MV-4-11 (cell line): Measurements from ENCODE around the gene OR2B3.
"Not testable (repeated sequence)": the region's sequence is repeated elsewhere in the genome, so short reads cannot be mapped to it uniquely, and the experiment has no call there.

Source experiments
- DNase-seq: peaks from one replicate; lab custom pipeline; 2025; lab: John Stamatoyannopoulos, UW

The OR2B3 gene, protein sequence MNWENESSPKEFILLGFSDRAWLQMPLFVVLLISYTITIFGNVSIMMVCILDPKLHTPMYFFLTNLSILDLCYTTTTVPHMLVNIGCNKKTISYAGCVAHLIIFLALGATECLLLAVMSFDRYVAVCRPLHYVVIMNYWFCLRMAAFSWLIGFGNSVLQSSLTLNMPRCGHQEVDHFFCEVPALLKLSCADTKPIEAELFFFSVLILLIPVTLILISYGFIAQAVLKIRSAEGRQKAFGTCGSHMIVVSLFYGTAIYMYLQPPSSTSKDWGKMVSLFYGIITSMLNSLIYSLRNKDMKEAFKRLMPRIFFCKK

DNA sequence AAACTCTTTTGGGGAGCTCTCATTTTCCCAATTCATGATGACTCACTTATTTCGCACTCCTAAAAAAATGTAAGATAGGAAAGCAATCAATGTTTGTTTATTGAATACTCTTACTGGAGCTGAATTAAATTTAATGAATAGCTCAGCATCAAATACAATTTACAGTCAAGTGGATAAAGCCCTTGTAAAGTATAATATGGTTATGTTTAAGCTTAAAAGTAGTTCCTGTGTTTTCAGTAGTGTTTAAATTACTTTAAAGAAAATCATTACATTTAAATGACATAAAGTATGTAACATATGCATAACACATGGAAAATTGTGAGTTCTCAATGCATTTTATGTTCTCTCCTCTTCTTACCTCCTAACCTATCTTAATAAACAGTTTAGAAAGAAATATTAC is at the start of gene OR2B3:
Gene OR2B3, minus strand, starts transcription at position 101 of the 400 bp plus-strand sequence. Its CDS starts 65 bp downstream, at position 36.
- DNase-seq: no peak

- DNase-seq: no peak
Measured at GRCh38 chr6:29131691-29132090, 44.6 kb upstream of the OR2B3 start.

DNA sequence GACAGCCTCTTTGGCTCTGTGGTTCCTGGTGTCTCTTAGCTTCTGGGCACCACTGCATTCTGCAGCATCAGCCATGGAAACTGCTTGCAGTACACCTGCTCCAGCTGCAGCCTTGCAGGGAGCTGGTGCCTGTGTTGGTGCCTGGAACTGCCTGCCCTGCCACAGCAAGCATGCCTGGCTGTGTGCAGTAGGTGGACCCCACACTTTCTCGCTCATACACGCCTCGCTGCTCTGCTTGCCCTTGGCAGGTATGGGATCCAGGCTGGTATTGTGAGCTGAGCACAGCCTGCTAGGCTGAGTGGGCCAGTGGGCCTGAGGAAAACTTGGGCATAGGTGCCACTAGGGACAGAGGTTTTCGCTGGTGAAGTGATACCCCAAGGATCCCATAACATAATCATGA is 43.5 kb upstream of the OR2B3 start:
- no peak for DNase-seq

DNA sequence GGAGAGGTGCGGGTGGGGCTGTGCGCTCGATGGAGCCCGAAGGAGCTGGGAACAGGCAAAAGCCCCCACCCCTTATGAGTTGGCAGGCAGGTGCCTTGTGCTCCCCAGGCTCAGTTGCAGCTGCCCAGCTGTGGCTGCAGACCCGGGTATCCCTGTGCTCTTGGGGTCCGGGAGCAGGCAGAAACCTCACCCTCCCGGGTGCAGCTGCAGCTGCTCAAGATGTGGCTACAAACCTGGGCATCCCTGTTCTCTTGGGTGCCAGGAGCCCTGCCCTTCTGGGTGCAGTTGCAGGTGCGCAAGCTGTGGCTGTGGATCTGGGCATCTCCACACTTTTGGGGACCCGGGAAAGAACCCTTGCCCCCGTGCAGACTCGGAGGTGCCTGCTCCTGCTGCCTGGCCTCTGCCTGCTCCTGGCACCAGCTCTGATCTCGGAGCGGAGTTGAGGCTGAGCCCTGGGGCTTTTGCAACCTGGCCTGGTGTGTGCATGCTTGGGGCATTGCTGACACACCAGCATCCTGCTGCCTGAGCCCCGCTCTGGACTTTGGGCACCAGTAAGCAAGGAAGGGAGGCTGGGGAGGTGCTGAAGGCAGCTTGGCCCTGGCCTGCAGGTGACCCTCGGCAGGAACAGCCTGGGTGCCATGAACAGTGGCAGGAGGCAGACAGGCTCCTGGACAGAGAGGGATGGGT is 42.4 kb upstream of the OR2B3 start:
- DNase-seq: no peak

DNA sequence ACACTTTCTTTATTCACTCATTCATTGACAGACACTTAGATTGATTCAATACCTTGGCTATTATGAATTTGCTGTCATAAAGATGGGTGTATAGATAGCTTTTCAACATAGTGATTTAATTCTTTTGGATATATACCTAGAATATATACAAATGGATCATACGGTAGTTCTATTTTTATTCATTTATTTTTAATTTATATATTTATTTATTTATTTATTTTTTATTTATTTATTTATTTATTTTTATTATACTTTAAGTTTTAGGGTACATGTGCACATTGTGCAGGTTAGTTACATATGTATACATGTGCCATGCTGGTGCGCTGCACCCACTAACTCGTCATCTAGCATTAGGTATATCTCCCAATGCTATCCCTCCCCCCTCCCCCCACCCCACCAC is 27.9 kb upstream of the OR2B3 start:
- not testable (repeated sequence) for DNase-seq

DNA sequence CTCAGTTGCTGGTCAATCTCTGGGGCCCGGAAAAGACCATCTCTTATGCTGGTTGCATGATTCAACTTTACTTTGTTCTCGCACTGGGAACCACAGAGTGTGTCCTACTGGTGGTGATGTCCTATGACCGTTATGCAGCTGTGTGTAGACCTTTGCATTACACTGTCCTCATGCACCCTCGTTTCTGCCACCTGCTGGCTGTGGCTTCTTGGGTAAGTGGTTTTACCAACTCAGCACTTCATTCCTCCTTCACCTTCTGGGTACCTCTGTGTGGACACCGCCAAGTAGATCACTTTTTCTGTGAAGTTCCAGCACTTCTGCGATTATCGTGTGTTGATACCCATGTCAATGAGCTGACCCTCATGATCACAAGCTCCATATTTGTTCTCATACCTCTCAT is 25.0 kb upstream of the OR2B3 start:
- no peak for DNase-seq

GRCh38 chr6:29107758-29108157 is 20.6 kb upstream of the OR2B3 start, which contains the start of gene OR2J3:
TSS of gene OR2J3 (plus strand) at chr6:29108058. CDS start at chr6:29111891, 3,833 bp downstream.
- DNase-seq: no peak

DNA sequence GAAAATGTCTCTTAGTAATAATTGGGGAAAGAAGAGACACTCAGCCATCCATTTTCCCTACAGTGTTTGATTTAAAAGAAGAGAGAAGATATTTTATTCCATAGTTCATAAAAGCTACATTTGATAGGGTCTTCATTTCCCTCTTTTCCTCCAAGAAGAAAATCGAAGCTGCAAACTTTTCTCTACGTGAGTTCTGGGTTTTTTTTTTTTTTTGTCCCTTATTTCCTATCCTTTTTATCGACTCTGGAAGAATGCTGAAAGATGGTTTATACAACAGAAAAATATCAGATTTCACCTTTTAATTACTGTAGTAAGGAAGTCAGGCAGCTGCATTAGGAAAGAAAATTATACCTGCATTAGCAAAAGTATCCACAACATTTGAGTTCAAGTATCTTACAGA is 12.1 kb upstream of the OR2B3 start, which contains the start of gene OR2J1:
Gene OR2J1, plus strand, starts transcription at position 301 of the 400 bp plus-strand sequence. CDS start 1,453 bp downstream, outside the sequence.
- DNase-seq: no peak

GRCh38 chr6:29097803-29098202 is 10.7 kb upstream of the OR2B3 start:
- DNase-seq: no peak

GRCh38 chr6:29092957-29093356 is 5.8 kb upstream of the OR2B3 start:
- DNase-seq: no peak

- no peak for DNase-seq
Measured at GRCh38 chr6:29082457-29082856, 4.7 kb downstream of the OR2B3 start.

DNA sequence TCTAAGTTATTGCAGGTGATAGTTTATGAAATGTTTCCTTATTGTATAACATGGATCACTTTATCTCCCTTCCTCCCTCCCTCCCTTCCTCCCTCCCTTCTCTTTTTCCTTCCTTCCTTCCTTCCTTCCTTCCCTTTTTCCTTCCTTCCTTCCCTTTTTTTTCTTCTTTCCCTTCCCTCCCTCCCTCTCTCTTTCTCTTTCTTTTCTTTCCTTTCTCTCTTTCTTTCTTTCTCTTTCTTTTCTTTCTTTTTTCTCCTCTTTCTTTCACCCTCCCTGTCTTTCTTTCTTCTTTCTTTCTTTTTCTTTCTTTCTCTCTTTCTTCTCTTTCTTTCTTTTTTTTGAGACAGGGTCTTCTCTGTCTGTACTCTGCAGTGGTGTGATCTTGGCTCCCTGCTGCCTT is 5.8 kb downstream of the OR2B3 start:
- DNase-seq: no peak

DNA sequence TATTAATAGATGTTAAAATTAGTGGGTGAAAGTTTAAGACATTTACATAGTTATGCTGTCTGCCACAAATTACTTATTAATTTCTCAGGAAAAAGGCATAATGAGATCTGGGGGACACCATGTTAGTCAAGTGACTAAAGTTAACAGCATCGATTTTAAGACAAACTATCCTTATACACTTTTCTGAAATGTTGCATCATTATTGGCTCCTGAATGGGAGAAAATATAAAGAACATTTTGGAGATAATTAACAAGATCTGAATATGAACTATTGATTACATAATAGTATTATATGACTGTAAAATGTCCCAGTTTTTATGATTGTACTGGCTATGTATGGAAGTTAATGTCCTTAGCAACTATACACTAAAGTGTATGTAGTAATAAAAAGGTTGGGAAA is 7.9 kb downstream of the OR2B3 start:
- no peak for DNase-seq

- DNase-seq: peak; percentile 13
Measured at GRCh38 chr6:29071831-29072723, 15.0 kb downstream of the OR2B3 start.

GRCh38 chr6:29051680-29052079 is 35.4 kb downstream of the OR2B3 start:
- DNase-seq: no peak

- DNase-seq: no peak
Measured at GRCh38 chr6:29045075-29045474, 42.0 kb downstream of the OR2B3 start, which contains the start of gene OR2W1. TSS of gene OR2W1 (minus strand) at chr6:29045175. CDS start at chr6:29045175, 0 bp downstream.
